ENCODE measurements around the gene SFT2D1.

Gene SFT2D1

GRCh38 chr6:166274163-166274562 lies 68.2 kb downstream of the SFT2D1 start:
- DNase-seq, result no peak

- no peak for DNase-seq
Measured at GRCh38 chr6:166271376-166271765, 71.0 kb downstream of the SFT2D1 start.

- DNase-seq, result no peak
Measured at GRCh38 chr6:166270706-166271375, 71.5 kb downstream of the SFT2D1 start.

All from cortex of kidney (tissue), 1 donor.